ENCODE results near the gene LRRC36. TPM values are rescaled to one million over a fixed set of nuclear protein-coding genes. Genes with fewer than 3 reads are reported as not detected.

Gene LRRC36
- total RNA-seq, 1 experiment from 2014 or later = not detected

DNA sequence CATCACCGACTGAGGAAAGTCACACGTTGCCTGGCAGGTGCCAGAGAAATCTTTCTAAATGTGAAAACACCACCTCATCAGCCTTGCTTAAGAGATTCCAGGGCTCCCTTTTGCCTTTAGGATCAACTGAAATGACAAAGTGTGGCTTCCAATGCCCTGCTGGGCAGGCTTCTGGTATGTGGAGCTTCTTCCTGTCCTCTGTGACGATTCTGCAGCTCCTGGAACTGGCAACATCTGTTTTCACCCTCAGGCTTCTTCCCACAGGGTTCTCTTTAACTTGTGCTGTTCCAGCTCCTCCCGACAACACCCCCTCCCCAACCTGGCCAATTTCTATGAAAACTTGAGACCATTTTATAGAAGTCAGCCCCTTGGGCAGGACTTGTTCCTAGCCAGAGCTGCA, 94.4 kb downstream of the LRRC36 start (continued):
- TF ChIP-seq RAD21 (IDR thresholded peaks at IDR 0.05; ENCODE audit: low read depth) (no peak), YY1 (IDR thresholded peaks at IDR 0.05; ENCODE audit: extremely low read depth, insufficient replicate concordance, low read depth, low read length) (no peak), SIN3A (IDR thresholded peaks at IDR 0.05; ENCODE audit: low read depth) (no peak)
- TF ChIP-seq, protein P1, sequence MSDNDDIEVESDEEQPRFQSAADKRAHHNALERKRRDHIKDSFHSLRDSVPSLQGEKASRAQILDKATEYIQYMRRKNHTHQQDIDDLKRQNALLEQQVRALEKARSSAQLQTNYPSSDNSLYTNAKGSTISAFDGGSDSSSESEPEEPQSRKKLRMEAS (IDR thresholded peaks at IDR 0.05) = no peak

DNA sequence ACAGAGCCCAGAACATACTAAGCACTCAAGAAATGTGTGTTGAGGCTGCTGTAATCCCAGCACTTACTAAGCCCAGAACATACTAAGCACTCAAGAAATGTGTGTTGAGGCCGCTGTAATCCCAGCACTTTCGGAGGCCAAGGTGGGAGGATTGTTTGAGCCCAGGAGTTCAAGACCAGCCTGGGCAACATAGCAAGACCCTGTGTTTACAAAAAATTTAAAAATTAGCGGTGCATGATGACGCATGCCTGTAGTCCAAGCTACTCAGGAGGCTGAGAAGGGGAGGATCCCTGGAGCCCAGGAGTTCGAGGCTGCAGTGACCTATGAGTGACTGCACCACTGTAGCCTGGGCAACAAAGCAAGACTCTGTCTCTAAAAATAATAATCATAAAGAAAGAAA, 96.4 kb downstream of the LRRC36 start:
- intact Hi-C loops (cut with micrococcal nuclease) = no loop called here
- Histone ChIP-seq H2AFZ (ENCODE audit: low read depth, low read length, poor library complexity, severe bottlenecking) (no peak overlapping the region), H3K9me3 (ENCODE audit: control insufficient read depth in 1 of 2, insufficient read depth in 1 of 2, low read depth in 1 of 2, low read length in 2 of 2) (no peaks in the 10 kb centered on the region), H3K36me3 (ENCODE audit: control insufficient read depth in 1 of 2, insufficient read depth in 2 of 2, low read length in 2 of 2) (no peaks in the 10 kb centered on the region), H3K4me1 (ENCODE audit: control insufficient read depth in 1 of 2, insufficient read depth in 2 of 2, low read length in 2 of 2) (peaks cover 0 to 2% of the 10 kb centered on the region in 2 experiments; a peak in 1 of 4 replicates), H3K79me2 (ENCODE audit: insufficient read depth, low read length) (no peaks in the 10 kb centered on the region), H3K27ac (ENCODE audit: low read depth, low read length) (no peak overlapping the region), H4K20me1 (ENCODE audit: insufficient read depth) (no peaks in the 10 kb centered on the region), H3K9me2 (ENCODE audit: insufficient read depth) (no peaks in the 10 kb centered on the region), H3K4me3 (replicated peaks in 1 of 2; ENCODE audit: low read depth in 1 of 2, low read length in 2 of 2) (no peak overlapping the region), H3K27me3 (ENCODE audit: insufficient read depth, low read length) (no peaks in the 10 kb centered on the region), H3K9ac (ENCODE audit: low read length) (no peak overlapping the region), H3K4me2 (ENCODE audit: low read length) (no peak overlapping the region)
- CTCF ChIA-PET = interaction anchor here (1.5 kb wide), 1 partner anchor 43 kb away, joined by 3 read pairs; no protein-coding TSS in a partner anchor
- BruUV-seq (replicated peaks) = no TSS peak
- no peak for DNase-seq (ENCODE audit: low read depth, low spot score)
- TF ChIP-seq, protein P2, sequence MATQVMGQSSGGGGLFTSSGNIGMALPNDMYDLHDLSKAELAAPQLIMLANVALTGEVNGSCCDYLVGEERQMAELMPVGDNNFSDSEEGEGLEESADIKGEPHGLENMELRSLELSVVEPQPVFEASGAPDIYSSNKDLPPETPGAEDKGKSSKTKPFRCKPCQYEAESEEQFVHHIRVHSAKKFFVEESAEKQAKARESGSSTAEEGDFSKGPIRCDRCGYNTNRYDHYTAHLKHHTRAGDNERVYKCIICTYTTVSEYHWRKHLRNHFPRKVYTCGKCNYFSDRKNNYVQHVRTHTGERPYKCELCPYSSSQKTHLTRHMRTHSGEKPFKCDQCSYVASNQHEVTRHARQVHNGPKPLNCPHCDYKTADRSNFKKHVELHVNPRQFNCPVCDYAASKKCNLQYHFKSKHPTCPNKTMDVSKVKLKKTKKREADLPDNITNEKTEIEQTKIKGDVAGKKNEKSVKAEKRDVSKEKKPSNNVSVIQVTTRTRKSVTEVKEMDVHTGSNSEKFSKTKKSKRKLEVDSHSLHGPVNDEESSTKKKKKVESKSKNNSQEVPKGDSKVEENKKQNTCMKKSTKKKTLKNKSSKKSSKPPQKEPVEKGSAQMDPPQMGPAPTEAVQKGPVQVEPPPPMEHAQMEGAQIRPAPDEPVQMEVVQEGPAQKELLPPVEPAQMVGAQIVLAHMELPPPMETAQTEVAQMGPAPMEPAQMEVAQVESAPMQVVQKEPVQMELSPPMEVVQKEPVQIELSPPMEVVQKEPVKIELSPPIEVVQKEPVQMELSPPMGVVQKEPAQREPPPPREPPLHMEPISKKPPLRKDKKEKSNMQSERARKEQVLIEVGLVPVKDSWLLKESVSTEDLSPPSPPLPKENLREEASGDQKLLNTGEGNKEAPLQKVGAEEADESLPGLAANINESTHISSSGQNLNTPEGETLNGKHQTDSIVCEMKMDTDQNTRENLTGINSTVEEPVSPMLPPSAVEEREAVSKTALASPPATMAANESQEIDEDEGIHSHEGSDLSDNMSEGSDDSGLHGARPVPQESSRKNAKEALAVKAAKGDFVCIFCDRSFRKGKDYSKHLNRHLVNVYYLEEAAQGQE (IDR thresholded peaks at IDR 0.05; ENCODE audit: low read depth) = no peak
- no peak for TF ChIP-seq YY1 (IDR thresholded peaks at IDR 0.05; ENCODE audit: extremely low read depth, insufficient replicate concordance, low read depth, low read length)
- no peak for ATAC-seq
- POLR2A ChIA-PET = no interaction called here
- RAD21 ChIA-PET (ENCODE audit: low non-redundant PET in 1 of 2, low total read pairs in 2 of 2, uncharacterized antibody in 2 of 2, unreplicated experiment in 2 of 2) = no interaction called here
